ENCODE data around the gene ATG9B.

GRCh38 chr7:151058781-151059366 is 34.6 kb upstream of the ATG9B start:
- TF ChIP-seq EP300 (IDR thresholded peaks at IDR 0.05), result no peak
- TF ChIP-seq CTCF (IDR thresholded peaks at IDR 0.05), result no peak
- no peak for TF ChIP-seq POLR2AphosphoS5 (IDR thresholded peaks at IDR 0.05)

Data from esophagus muscularis mucosa (tissue), 4 donors.